MM.1S (cell line): ENCODE results near the gene CAB39.

ENCODE experiments used
- DNase-seq: peaks from one replicate; pipeline ENCODE4 v3.0.0-alpha.2; 2015
- H2AFZ ChIP-seq: fragments of 300-600 bp; sonication (generic); 2 replicates; pipeline ENCODE4 v1.6.0; 2016; ENCODE audit warnings: antibody characterized with exemption, low read length
- H3F3A ChIP-seq: fragments of 300-600 bp; sonication (generic); 2 replicates; pipeline ENCODE4 v1.6.1; 2016; ENCODE audit warnings: mild to moderate bottlenecking, antibody characterized with exemption, low read length, moderate library complexity, mixed read lengths; ENCODE audit not compliant: insufficient read depth
- H3K27ac ChIP-seq: fragments of 300-600 bp; sonication (generic); 2 replicates; pipeline ENCODE4 v1.5.1; 2016; ENCODE audit warnings: mild to moderate bottlenecking, low read length
- H3K27me3 ChIP-seq: fragments of 300-600 bp; sonication (generic); replicated peaks from 2 replicates; pipeline ENCODE4 v1.6.0; 2016; ENCODE audit warnings: low read length; ENCODE audit not compliant: insufficient read depth
- H3K36me3 ChIP-seq: fragments of 300-600 bp; sonication (generic); replicated peaks from 2 replicates; pipeline ENCODE4 v1.6.1; 2016; ENCODE audit warnings: mild to moderate bottlenecking, low read length, mixed read lengths; ENCODE audit not compliant: insufficient read depth
- H3K4me1 ChIP-seq: fragments of 300-600 bp; sonication (generic); 2 replicates; pipeline ENCODE4 v1.6.1; 2016; ENCODE audit warnings: low read length, mixed read lengths
- H3K4me2 ChIP-seq: fragments of 300-600 bp; sonication (generic); 2 replicates; pipeline ENCODE4 v1.6.0; 2016; ENCODE audit warnings: low read depth, low read length
- H3K4me3 ChIP-seq: fragments of 300-600 bp; sonication (generic); 2 replicates; pipeline ENCODE4 v1.5.1; 2016; ENCODE audit warnings: low read length, mixed read lengths
- H3K79me2 ChIP-seq: fragments of 300-600 bp; sonication (generic); 2 replicates; pipeline ENCODE4 v1.6.1; 2016; ENCODE audit warnings: mixed run types, low read length, mixed read lengths
- H3K9ac ChIP-seq: fragments of 300-600 bp; sonication (generic); 2 replicates; pipeline ENCODE4 v1.6.1; 2016; ENCODE audit warnings: low read length, mixed read lengths
- H3K9me2 ChIP-seq: fragments of 300-600 bp; sonication (generic); replicated peaks from 2 replicates; pipeline ENCODE4 v1.6.1; 2016; ENCODE audit warnings: mild to moderate bottlenecking, low read length, mixed read lengths; ENCODE audit not compliant: insufficient read depth
- H3K9me3 ChIP-seq: fragments of 300-600 bp; sonication (generic); replicated peaks from 2 replicates; pipeline ENCODE4 v1.6.1; 2016; ENCODE audit warnings: mild to moderate bottlenecking, low read length, mixed read lengths; ENCODE audit not compliant: insufficient read depth
- H4K20me1 ChIP-seq: fragments of 300-600 bp; sonication (generic); 2 replicates; pipeline ENCODE4 v1.6.1; 2016; ENCODE audit warnings: mild to moderate bottlenecking, low read length, moderate library complexity, mixed read lengths; ENCODE audit not compliant: insufficient read depth
- CTCF ChIP-seq: fragments of 300-600 bp; sonication (generic); IDR thresholded peaks from 2 replicates; pipeline ENCODE4 v1.5.1; 2016; ENCODE audit warnings: antibody characterized with exemption, low read length, mixed read lengths
- EZH2 ChIP-seq: fragments of 300-600 bp; sonication (generic); optimal IDR thresholded peaks from 2 replicates; pipeline ENCODE3; 2017; ENCODE audit warnings: low read depth, mild to moderate bottlenecking, antibody characterized with exemption, low read length, mixed read lengths
- EZH2phosphoT487 ChIP-seq: fragments of 300-600 bp; sonication (generic); IDR thresholded peaks from 2 replicates; pipeline ENCODE4 v1.6.1; 2018; ENCODE audit warnings: antibody characterized with exemption, low read length

CAB39 gene

DNA sequence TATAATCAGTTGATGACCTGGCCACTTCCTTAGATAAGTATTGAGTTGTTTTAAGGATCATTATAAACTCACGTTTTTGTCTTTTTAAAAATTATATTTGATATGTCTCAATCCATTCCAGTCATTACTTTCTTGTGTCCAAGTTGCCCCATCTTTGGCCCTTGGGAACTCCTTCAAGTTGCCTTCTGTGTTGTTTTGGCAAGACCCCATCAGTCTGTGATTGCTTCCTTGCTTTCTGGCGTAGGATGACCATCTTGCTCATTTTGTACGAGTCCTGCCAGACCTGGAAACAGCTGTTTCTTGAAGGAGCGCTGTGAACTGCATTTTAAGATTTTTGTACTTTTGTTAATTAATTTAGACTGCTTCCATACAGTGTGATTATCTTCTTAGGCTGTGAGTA is 83.2 kb downstream of the CAB39 start:
- H3F3A ChIP-seq: no peaks in the 10 kb centered on the region
- H3K9me3 ChIP-seq: no peaks in the 10 kb centered on the region
- no peak overlapping the region for H2AFZ ChIP-seq
- H3K27me3 ChIP-seq: no peaks in the 10 kb centered on the region
- H3K9ac ChIP-seq: no peak overlapping the region
- no peak overlapping the region for H3K4me3 ChIP-seq
- no peaks in the 10 kb centered on the region for H3K4me1 ChIP-seq
- TF ChIP-seq EZH2phosphoT487 (no peak), EZH2 (no peak), CTCF (no peak)
- H3K79me2 ChIP-seq: 0 out of 2 replicates have a peak, but pooled peaks cover 2% of the 10 kb centered on the region
- no peak overlapping the region for H3K27ac ChIP-seq
- no peaks in the 10 kb centered on the region for H3K9me2 ChIP-seq
- DNase-seq: no peak
- H3K4me2 ChIP-seq: no peak overlapping the region
- no peaks in the 10 kb centered on the region for H4K20me1 ChIP-seq
- H3K36me3 ChIP-seq: no peaks in the 10 kb centered on the region; the same call in none of the 2 replicates

DNA sequence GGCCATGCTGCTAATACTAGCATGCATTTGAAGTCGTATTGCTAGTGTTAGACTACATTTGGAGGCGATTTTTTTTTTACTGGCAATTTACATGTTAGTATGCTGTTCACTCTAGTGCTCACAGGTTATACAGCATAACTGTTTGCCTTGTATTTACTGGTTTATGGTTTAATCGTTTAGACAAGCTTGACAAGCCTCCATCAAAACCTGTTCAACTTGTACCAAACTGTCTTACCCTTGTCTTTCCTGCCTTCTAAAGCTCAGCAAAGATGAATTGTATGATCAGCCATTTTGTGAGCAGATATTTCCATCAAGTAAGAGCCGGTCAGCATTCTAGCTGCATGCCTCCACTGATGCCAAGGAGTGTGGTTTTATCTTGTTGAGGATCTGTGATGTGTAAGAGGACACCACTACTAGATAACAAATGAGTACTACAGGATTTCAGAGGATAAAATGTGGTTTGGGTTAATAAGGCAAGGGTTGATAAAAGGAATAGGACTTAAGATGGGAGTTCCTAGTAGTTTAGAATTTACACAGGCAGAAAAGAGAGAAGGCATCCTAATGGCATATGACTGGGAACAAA is 83.7 kb downstream of the CAB39 start:
- H3K9me3 ChIP-seq: no peaks in the 10 kb centered on the region
- 0 out of 2 replicates have a peak, but pooled peaks cover 2% of the 10 kb centered on the region for H3K79me2 ChIP-seq
- no peaks in the 10 kb centered on the region for H3K9me2 ChIP-seq
- no peaks in the 10 kb centered on the region for H4K20me1 ChIP-seq
- no peaks in the 10 kb centered on the region for H3F3A ChIP-seq
- no peak overlapping the region for H3K9ac ChIP-seq
- TF ChIP-seq EZH2phosphoT487 (no peak), EZH2 (no peak), CTCF (no peak)
- H3K27me3 ChIP-seq: no peaks in the 10 kb centered on the region
- no peak overlapping the region for H3K27ac ChIP-seq
- no peaks in the 10 kb centered on the region; the same call in none of the 2 replicates for H3K36me3 ChIP-seq
- no peaks in the 10 kb centered on the region for H3K4me1 ChIP-seq
- H3K4me3 ChIP-seq: no peak overlapping the region
- no peak overlapping the region for H2AFZ ChIP-seq
- no peak overlapping the region for H3K4me2 ChIP-seq
- no peak for DNase-seq

- H3F3A ChIP-seq: no peaks in the 10 kb centered on the region
- no peak overlapping the region for H2AFZ ChIP-seq
- 0 out of 2 replicates have a peak, but pooled peaks cover 2% of the 10 kb centered on the region for H3K79me2 ChIP-seq
- no peak overlapping the region for H3K4me2 ChIP-seq
- H3K4me3 ChIP-seq: no peak overlapping the region
- TF ChIP-seq EZH2 (no peak), CTCF (no peak), EZH2phosphoT487 (no peak)
- no peaks in the 10 kb centered on the region for H3K4me1 ChIP-seq
- no peaks in the 10 kb centered on the region for H3K27me3 ChIP-seq
- H3K9ac ChIP-seq: no peak overlapping the region
- DNase-seq: no peak
- H3K36me3 ChIP-seq: no peaks in the 10 kb centered on the region; the same call in 1 of the 2 replicates
- H3K27ac ChIP-seq: no peak overlapping the region
- H3K9me3 ChIP-seq: no peaks in the 10 kb centered on the region
- H3K9me2 ChIP-seq: no peaks in the 10 kb centered on the region
- H4K20me1 ChIP-seq: no peaks in the 10 kb centered on the region
These were observed 85.2 kb downstream of the CAB39 start for GRCh38 chr2:230797515-230798495.
